ENCODE results near the gene RIPOR1.

RIPOR1 gene

GRCh38 chr16:67593701-67594100 lies 65.1 kb downstream of the RIPOR1 start:
- Histone ChIP-seq H3K4me3 (ENCODE audit: low read length, poor library complexity, severe bottlenecking) (no peak overlapping the region), H3K9ac (ENCODE audit: low read depth, low read length, poor library complexity, severe bottlenecking) (no peak overlapping the region), H3K4me2 (ENCODE audit: low read depth, low read length, poor library complexity, severe bottlenecking) (no peak overlapping the region)

DNA sequence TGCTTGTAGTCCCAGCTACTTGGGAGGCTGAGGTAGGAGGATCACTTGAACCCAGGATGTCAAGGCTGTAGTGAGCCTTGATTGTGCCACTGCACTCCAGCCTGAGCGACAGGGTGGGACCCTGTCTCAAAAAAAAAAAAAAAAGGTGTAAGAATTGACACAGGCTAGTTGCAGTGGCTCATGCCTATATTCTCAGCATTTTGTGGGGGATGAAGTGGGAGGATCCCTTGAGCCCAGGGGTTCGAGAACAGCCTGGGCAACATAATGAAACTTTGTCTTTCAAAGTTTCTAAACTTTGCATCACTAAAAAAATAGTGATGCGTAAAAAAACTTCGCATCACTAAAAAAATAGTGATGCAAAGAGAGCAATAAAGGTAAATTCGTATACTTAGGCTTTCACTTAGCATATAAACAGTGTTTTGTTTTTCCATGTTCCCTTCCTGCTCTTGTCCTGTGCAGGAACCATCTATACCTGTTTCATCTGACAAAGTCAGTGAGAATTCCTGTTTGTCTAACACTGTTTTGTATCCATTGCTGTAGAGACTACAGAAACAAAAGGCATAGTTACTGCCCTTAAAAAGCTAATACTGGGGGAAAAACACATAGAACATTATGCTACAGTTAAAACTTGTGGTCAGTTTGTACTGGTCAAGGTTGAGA lies 65.8 kb downstream of the RIPOR1 start:
- Histone ChIP-seq H4K20me1 (ENCODE audit: insufficient read depth, low read length, poor library complexity, severe bottlenecking) (peaks cover 76% of the 10 kb centered on the region), H2AFZ (ENCODE audit: low read length) (no peak overlapping the region), H3K9me2 (replicated peaks; ENCODE audit: low read depth, low read length) (no peaks in the 10 kb centered on the region), H3K36me3 (ENCODE audit: insufficient read depth, low read length) (peaks cover 40% of the 10 kb centered on the region; the same call in 1 of the 2 replicates), H3K4me2 (ENCODE audit: low read depth, low read length, poor library complexity, severe bottlenecking) (no peak overlapping the region), H3K9me3 (ENCODE audit: insufficient read depth, low read depth, low read length) (no peaks in the 10 kb centered on the region), H3K27me3 (ENCODE audit: insufficient read depth, low read length, poor library complexity, severe bottlenecking) (no peaks in the 10 kb centered on the region), H3F3A (ENCODE audit: low read depth) (no peaks in the 10 kb centered on the region), H3K79me2 (ENCODE audit: insufficient read depth, low read length) (peaks cover 62% of the 10 kb centered on the region), H3K4me3 (ENCODE audit: low read length, poor library complexity, severe bottlenecking) (no peak overlapping the region), H3K9ac (ENCODE audit: low read depth, low read length, poor library complexity, severe bottlenecking) (no peak overlapping the region), H3K4me1 (ENCODE audit: insufficient read depth, low read length, poor library complexity, severe bottlenecking) (no peaks in the 10 kb centered on the region)
- TF ChIP-seq EZH2phosphoT487 (IDR thresholded peaks at IDR 0.05; ENCODE audit: borderline replicate concordance), result no peak
- TF ChIP-seq CTCF (conservative IDR thresholded peaks at IDR 0.05; ENCODE audit: low read length), result no peak

More at GRCh38 chr16:67593701-67594100, 65.1 kb downstream of the RIPOR1 start:
- H4K20me1 ChIP-seq (ENCODE audit: insufficient read depth, low read length, poor library complexity, severe bottlenecking), result peaks cover 72% of the 10 kb centered on the region
- peaks cover 35% of the 10 kb centered on the region; the same call in 1 of the 2 replicates for H3K36me3 ChIP-seq (ENCODE audit: insufficient read depth, low read length)
- H3K79me2 ChIP-seq (ENCODE audit: insufficient read depth, low read length), result peaks cover 55% of the 10 kb centered on the region
- TF ChIP-seq EZH2phosphoT487 (IDR thresholded peaks at IDR 0.05; ENCODE audit: borderline replicate concordance), result no peak
- H2AFZ ChIP-seq (ENCODE audit: low read length), result no peak overlapping the region
- H3F3A ChIP-seq (ENCODE audit: low read depth), result no peaks in the 10 kb centered on the region
- no peaks in the 10 kb centered on the region for H3K9me2 ChIP-seq (replicated peaks; ENCODE audit: low read depth, low read length)
- H3K9me3 ChIP-seq (ENCODE audit: insufficient read depth, low read depth, low read length), result no peaks in the 10 kb centered on the region
- H3K4me1 ChIP-seq (ENCODE audit: insufficient read depth, low read length, poor library complexity, severe bottlenecking), result no peaks in the 10 kb centered on the region
- no peaks in the 10 kb centered on the region for H3K27me3 ChIP-seq (ENCODE audit: insufficient read depth, low read length, poor library complexity, severe bottlenecking)

GRCh38 chr16:67594956-67595355 lies 66.3 kb downstream of the RIPOR1 start:
- Histone ChIP-seq H3K4me1 (ENCODE audit: insufficient read depth, low read length, poor library complexity, severe bottlenecking) (no peaks in the 10 kb centered on the region), H3K27me3 (ENCODE audit: insufficient read depth, low read length, poor library complexity, severe bottlenecking) (no peaks in the 10 kb centered on the region), H3K4me3 (ENCODE audit: low read length, poor library complexity, severe bottlenecking) (no peak overlapping the region), H3K36me3 (ENCODE audit: insufficient read depth, low read length) (peaks cover 46% of the 10 kb centered on the region; the same call in 1 of the 2 replicates), H3K79me2 (ENCODE audit: insufficient read depth, low read length) (peaks cover 67% of the 10 kb centered on the region), H2AFZ (ENCODE audit: low read length) (no peak overlapping the region), H4K20me1 (ENCODE audit: insufficient read depth, low read length, poor library complexity, severe bottlenecking) (peaks cover 81% of the 10 kb centered on the region), H3K9me2 (replicated peaks; ENCODE audit: low read depth, low read length) (no peaks in the 10 kb centered on the region), H3K4me2 (ENCODE audit: low read depth, low read length, poor library complexity, severe bottlenecking) (no peak overlapping the region), H3K9me3 (ENCODE audit: insufficient read depth, low read depth, low read length) (no peaks in the 10 kb centered on the region), H3F3A (ENCODE audit: low read depth) (no peaks in the 10 kb centered on the region), H3K9ac (ENCODE audit: low read depth, low read length, poor library complexity, severe bottlenecking) (no peak overlapping the region)
- TF ChIP-seq EZH2phosphoT487 (IDR thresholded peaks at IDR 0.05; ENCODE audit: borderline replicate concordance) (no peak), CTCF (conservative IDR thresholded peaks at IDR 0.05; ENCODE audit: low read length) (no peak)
